CD4-positive, alpha-beta T cell treated with Interleukin-21 for 1 hour (primary cell): ENCODE data around the gene DCC.

Experiments used
- DNase-seq: peaks from one replicate; pipeline ENCODE4 v3.0.0-alpha.2; 2020

DCC gene

DNA sequence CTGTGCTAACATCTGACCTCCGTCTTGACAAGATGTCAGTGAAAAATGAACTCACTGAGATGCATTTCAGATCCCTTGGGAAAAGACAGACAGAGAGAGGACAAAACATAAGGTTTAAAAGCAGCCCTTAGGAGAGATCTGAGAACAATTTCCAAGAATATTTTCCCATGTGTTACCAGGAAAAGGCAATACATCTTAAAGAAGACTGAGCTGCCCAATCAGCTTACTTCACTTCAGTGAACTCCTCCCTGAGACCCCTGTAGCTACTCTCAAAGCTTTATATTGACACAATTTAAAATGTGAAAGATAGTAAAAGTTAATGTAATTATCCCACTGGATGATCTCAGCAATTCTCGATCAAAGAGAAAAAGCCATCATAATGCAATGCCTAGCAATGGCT lies 505.0 kb downstream of the DCC start:
- no peak for DNase-seq

DNA sequence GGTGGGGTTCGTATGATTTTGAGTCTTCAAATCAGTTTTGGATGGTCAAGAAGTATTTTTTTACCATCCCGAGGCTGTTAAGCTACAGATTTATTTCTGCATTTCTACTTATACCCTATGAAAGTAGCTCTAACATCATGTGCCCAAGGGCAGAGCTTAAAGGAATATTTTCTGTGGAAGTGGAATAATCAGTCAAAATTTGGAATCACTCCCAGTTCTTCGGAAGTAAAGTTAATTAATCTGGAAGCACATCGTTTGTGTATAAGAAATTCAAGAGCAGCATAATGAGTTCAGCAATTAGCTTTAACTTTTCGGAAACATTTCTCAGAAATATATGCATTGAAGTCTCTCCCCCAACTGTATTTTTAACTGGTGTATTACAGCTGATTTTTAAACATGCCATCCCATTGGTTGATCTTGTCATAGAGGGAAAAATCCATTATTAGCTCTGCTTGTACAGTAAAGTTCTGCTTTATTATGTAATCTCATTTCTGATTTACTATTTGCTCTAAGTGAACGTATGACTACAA lies 510.1 kb downstream of the DCC start:
- no peak for DNase-seq

DNA sequence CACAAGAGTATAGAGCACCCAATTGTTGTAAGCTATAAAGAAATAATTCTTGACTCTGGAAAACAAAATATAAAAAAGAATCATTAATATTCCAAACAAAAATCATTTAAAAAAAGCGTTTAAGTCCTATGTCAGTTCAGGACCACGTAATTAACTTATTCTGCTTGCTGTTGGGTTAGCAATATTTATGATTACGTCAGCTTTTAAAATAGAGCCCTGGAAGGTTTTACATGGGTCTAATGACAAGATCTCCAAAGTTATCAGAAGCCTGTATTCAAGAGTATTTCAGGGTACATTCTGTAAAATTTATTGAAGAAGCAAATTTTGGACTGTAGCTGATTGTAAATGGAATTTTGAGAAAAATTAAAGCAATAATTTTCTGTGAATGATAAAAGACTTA lies 521.6 kb downstream of the DCC start:
- DNase-seq = no peak

DNA sequence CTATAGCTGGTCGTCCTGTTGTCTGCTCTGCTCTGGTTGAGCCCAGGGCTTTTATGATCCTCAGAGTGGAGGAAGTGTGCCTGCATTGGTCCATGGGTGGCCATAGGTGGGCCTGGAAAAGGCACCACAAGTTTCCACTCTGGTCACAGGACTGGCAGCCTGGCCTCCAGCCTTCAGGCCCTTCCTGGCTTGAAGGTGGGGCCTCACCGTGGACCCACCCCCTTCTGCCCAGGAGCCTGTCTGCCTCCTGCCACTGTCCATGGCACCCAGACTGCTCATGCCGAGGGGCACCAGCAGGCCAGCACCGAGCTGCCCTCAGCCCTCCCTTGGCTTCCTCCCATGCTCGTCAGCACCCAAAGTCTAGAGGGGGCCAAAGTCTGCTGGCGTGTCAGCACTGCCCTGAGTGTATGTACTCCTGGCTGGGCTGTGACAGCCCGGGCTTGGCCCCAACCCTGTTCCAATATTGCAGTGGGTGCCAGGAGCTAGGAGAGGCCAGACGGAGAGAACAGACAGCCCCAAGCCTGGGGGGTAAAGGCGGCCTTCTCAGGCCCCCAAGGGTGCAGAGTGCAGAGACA lies 529.4 kb downstream of the DCC start:
- DNase-seq = no peak

DNA sequence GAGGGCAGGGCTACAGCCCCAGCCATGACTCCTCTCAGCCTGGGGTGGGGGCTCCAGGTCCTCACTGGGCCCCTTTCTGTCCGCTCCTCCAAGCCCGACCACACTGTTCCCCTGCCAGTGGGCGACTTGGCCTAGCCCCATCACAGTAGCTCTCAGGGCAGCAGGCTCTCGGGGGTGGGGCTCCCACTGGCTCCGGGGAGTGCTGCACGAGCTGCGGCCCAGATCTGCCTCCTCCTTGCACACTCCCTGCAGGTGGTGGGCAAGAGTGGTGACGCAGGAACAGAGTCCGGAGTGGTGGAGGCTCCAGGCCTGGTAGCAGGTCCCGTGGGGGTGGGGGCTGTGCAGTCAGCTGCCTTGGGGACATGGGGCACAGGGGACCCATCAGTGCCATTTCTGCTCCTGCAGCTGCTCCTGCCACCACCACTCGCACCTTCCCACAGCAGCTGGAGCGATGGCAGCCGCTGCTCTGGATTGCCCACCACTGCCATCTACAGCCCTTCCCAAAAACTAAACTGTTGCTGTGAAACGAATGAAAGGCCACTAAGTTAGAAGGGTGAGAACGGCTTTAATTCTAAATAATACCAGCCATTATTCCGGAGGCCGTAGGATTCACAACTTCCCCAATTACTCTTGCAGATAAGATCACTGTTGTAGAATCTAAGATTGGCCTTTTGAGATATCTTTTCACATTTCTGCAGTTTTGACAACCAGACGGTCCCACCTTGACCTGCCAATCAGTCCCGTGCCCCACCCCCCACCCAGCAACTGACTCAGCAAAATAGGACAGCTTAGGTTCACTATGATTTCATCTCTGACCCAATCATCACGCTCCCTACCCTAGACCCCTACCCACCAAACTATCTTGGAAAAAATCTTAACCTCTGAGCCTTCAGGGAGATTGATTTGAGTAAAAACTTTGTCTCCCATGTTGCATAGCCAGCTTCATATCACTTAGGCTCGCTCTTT lies 530.2 kb downstream of the DCC start:
- no peak for DNase-seq

DNA sequence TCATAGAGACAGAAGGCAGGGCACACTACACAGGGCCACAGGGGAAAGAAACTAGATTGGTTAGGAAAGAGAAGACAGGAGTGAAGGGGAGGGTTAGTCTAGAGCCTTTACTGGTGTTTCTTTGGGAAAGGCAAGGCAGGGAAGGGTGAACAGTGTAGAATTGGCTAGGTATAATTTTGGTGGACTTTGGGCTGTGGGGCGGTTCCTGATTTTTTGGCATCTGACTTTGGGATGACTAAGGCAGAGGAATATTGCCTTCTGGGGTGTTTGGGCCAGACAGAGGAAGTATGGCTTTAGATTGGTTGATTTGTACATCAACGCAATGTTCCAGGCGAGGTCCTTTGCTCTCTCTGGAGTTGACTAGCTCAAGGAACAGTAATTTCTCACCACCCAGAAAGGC lies 534.8 kb downstream of the DCC start:
- no peak for DNase-seq

DNA sequence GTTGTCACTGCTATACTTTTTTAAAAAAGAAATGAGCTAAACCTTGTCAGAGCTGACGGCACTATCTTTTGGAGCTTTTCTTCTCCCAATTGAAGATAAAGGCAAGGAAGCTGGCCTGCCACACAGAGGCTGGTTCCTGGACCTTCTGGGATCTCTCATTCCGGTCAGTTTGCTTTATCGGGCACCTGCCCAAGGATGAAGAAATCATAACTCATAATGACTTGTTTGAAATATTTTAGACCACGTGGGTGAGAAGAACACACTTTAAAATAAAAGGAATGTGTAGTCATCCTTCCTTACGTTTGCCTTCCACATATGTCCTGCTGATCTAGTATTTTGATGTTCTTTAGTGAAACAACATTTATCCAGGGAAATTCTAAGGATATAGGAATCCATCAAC lies 535.7 kb downstream of the DCC start:
- DNase-seq = no peak

DNA sequence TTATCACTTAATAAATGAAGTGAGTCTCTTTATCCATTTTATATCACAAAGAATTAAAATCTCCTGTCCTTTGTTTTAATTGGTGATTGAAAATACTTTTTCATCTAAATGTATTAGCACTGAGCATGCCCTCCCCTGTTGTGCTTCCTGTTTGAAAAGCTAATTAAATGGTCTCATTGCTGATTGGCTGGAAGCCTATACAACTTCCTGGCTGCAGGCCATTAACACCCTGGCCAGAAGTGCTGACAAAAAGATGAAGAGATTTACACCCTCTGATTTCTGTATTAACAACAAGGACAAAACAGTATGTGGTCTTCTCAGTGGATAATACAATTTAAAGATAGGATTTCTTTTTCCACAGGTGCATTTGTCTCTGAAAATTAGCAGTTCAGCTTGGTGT lies 548.0 kb downstream of the DCC start:
- no peak for DNase-seq

DNA sequence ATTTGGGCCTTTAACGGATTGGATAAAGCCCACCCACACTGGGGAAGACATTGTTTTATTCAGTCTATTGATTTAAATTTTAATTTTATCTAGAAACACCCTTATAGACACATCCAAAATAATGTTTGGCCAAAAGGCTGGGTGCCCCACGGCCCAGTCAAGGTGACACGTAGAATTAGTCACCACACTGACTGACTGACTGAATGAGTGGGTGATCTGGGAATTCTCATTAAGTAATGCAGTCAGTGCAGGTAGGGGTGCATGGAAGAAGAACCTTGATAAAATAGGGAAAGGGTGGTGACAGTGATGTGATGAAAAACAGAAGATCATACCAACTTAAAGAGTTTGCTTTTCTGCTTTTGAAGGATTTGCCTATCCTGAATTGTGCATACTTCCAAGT lies 554.8 kb downstream of the DCC start:
- DNase-seq = no peak

DNA sequence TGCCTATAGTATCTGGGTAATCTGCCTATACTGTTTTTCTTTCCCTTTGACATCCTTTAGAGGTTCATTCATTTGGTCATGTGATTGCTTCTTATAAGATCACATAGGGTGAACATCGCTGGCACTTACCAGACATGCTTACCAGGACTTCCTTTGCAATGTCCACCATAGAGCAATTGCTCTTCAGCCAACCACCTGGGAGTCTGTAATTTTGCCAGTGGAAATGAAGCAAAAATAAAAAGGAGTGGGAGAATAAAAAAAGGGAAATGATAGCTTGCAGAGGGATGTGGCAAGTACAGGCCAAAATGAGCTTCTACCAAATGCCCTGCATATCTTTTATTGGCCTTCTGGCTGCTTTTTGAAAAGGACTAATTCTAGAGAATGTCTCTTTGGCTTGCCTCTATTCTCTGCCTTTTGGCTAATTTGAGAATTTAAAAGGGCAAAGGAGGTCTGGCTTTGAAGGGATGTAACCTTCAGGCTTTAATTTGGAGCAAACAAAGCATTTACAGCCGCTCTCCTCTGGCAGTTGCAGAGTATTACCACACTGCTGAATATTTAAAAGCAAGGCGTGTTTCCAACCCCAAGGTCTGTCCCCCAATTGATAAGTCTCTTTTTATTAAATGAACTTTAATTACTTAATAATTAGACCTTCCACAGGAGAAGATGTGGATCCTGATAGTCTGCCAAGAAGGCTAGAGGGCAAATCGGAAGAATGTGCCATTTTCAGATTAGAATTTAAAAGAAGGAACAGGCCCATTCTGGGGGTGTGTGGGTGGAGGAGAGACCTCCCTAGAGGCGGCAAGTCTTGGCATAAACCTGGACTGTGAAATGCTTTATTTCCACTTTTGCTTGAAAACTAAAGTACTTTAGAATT lies 557.9 kb downstream of the DCC start:
- no peak for DNase-seq

DNA sequence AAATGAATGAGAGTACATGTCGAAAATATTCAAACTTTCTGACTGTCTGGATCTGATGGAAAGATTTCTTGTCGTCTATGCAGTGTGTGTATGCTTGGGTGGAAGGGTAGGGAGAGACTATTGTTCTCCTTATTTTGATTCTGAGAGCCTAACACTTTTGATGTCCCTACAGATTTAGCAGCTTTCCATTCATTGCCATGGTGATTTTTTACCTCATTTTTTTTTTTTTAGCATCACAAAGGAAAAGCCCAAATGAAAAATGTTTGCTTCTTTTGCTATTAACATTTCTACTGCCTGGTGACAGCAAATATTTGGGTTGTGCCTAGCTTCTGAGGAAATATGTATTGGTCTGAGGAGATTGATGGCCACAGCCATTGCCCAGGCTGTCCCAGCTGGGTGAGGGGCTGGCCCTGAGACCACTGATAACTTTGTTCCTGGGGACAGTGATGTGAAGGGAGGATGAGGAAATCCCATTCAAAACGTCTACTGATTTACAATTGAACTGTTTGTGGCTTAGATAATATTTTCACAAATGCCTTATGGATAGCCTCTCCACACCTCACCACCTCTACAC lies 558.6 kb downstream of the DCC start:
- DNase-seq = no peak

DNA sequence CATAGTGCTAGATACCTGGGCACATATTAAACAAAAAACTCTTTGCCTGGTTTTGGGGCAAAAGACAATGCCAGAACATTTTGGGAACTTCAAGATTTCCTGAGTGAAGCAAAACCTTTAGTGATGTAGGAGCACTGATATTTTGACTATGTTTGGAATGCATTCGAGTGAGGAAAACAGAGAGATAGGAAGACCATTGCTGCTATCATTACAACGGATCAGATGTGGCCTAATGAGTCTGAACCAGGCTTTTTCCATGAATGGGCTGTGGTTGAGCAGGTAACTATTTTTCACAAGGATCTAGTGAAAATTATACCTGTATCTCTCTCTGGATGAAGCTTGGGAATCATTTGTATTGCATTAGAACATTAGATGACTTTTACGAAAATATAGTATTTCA lies 562.2 kb downstream of the DCC start:
- no peak for DNase-seq

DNA sequence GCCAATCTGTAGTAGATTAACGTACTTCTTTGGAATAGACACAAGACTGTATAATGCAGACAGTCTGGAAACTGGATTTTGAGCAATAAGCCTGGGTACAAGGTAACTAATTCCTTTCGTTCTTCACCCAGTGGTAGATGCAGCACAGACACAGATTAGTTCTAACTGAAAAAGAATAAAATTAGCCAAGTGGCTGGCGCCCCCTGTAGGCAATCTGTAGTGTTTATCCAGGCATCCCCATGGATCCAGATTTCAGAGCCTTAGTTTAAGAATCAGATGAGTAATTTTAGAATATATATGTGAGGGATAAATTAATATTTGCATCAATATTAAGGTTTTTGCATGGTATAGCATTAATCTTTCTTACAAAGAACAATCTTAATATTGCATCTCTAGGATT lies 563.9 kb downstream of the DCC start:
- no peak for DNase-seq

DNA sequence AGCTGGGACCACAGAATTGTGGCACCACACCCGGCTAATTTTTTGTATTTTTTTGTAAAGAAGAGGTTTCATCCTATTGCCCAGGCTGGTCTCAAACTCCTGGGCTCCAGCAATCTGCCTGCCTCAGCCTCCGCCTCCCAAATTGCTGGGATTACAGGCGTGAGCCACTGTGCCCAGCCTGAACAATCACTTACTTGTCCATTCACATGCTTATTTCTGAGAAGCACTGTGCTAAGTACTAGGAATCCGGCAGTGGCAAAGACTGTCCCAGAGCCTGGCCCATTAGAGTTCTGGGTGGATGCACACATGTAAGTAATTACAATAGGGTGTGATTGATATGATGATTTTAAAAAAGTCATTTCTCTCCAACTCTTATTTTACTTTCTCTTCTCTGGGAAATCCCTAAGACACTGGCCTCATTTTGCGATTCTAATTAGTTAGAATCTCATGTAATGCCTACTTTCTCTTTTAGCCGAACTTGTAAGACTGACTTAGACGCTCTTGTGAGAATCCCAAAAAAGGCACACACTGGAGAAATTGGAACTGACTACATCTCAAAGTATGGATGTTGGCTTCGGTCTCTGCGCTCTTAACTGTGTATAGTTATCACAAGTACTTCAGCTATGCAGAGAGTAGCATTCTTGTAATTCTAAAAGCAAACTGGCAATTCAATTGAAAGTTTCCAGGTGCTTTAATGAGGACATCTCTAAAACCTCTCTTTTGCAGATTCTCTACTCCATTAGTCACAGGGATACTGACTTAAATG lies 567.7 kb downstream of the DCC start:
- no peak for DNase-seq

DNA sequence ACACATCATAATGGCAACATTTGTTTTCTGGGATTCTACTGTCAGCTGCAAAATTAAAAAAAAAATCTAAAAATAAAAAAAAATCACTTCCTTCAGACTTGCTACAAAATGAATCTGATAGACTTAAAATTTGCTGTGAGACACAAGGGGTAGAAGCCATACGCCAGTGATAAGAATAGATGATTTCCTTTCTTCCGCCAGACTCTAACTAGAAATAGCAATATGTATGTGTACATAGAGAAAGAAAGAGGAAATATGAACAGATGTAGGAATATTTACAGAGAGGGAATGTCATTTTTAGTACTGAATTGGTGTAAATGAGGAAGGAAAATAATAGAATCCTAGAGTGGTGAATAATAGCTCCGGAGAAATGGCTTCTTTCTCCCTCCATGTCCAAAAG lies 574.2 kb downstream of the DCC start:
- DNase-seq = no peak

DNA sequence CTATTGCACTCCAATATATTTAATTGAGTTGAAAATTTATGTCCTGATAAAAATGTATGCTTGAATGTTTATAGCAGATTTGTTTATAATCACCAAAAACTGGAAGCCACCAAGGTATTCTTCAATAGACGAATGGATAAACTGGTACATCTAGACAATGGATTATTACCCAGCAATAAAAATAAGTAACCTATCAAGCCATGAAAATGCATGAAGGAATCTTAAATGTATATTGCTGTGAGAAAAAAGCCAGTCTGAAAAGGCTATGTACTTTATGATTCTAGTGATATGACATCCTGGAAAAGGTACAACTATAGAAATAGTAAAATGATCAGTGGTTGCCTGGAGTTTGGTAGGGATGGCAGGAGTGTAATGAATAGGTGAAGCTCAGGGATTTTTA lies 580.7 kb downstream of the DCC start:
- no peak for DNase-seq

DNA sequence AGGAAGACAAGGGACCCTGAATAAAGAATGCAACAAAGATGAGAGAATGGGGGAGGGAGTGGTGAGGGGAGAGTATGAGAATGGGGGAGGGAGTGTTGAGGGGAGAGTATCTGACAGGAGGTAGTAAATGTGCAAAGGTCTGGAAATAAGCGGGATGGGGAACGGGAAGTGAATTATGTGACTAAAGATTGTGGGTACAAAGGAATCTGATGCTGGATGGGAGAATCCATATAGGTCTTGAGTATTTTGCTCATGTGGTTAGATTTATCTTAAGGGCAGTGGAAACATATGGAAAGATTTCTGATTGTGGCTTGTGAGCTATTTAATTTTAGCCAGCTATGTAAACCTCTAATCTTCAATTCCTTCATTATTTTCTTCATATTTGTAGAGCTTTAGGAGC lies 593.4 kb downstream of the DCC start:
- DNase-seq = no peak

DNA sequence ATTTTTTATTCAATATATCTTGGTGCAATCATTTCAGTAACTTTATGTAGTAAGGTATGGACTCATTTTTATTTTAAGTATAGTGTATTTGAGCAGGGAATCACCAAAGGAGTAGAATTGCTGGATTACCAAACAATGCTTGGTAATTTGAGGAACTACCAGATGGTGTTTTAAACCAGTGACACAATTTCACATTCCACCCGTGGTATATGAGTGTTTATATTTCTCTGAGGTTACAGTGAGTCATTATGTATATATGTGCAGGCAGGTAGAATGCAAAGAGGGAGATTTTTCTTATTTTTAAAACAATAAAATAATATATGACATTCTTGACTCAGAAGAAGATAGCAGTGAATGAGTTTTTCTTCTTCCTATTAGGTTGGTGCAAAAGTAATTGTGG lies 596.9 kb downstream of the DCC start:
- no peak for DNase-seq

DNA sequence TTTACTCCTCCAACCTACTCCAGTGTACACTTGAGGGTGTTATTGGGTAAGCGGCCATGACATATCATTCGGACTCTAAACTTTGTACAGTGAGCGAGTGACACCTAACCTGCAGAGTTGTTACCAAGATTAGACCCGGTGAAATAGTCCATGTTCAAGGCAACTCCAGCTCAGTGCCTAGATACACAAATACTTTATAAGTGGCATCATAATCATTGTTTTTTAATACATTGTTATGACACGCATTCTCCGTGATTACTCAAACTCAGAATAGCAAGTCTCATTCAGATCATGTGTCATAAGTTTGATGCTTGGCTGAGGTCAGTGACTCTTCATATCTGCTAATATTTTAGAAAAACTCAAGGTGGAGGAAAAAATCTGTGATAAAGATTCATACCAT lies 597.8 kb downstream of the DCC start:
- DNase-seq = no peak

DNA sequence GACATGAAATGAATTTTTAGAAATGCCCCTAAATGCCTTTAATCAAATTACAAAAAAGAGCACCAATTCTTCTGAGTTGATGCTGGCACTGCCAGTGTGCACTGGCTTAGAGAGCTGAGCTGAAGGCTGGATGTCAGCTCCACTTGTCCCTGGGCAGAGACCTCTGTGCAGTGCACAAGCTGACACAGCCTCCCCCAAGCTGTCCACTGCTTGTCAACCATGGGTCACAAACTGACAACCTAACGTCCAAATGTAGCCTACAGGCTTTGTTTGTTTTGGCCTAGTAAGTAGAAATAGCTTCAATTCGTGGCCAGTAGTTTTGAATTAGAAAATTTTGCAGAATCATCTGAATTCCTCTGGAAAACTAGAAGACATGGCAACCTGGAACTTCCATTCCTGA lies 605.6 kb downstream of the DCC start:
- no peak for DNase-seq

DNA sequence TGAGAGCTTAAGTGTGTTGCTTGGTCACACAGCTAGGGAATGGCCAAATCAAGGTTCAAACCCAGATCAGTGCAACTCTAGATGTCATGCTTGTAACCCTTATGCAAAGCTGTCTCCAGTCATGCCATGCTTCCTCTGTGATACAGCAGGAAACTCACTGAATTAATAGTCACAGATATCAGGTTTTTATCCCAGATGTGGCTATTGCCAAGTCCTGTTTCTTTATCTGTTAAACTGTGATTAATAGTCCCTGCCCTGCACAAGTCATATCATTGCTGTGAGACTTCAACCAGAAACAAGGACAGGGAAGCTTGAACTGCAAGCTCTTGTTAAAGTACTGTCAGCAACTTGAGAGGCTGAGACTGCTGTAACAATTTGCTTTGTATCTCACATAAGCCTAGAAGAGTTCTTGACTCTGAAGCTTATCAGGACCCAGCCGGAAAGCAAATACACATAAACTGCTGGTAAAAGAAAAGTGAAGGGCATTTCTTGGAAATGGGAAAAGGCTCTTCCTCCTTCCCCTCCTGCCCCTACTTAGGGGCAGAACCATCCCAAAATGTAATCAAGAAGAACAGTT lies 609.0 kb downstream of the DCC start:
- no peak for DNase-seq

DNA sequence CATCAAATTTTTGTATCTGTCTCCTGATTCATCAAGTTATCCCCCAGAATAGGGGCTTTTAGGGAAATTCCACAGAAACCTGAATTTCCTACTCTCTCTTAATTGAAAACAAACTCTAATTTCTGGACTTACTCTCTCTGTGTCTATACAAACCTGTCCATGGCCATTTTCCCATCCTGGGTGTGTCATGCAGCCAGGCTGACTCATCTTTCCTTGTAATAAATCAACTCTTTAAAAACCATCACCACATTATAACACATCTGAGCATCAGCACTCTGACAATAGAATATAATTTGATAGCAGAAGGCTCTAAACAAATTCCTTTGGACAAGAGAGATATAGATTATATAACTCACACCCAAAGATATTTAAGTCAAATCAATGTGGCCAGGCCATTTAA lies 610.2 kb downstream of the DCC start:
- DNase-seq = no peak
